Right lobe of liver (tissue), 6 donors: Measurements from ENCODE around the gene RGS12. TPM values are rescaled to one million over a fixed set of nuclear protein-coding genes. Genes with fewer than 3 reads are reported as not detected.

ENCODE experiments used
- ATAC-seq, 4 donors: fragments of 200-7000 bp; cut with Tn5 transposase; one replicate each; pipeline ENCODE4 v1.9.1; 2020; ENCODE audit warnings: mild to moderate bottlenecking in 4 of 4, moderate library complexity in 4 of 4
- DNase-seq, 3 donors: peaks; one replicate each; pipeline ENCODE4 v3.0.0-alpha.2; 2020
- H3K27ac ChIP-seq, 3 donors: fragments of 200-600 bp; one replicate each; pipeline ENCODE4 v1.8.0; 2022
- H3K27me3 ChIP-seq, 2 donors: fragments of 200-600 bp; one replicate each; pipeline ENCODE4 v1.8.0; 2022
- H3K36me3 ChIP-seq, 4 donors: fragments of 200-600 bp; sonication (generic) in 1 of 4; one replicate each; pipeline versions ENCODE4 v1.5.1 to v1.8.0; 2017 to 2022; ENCODE audit warnings: control low read depth in 1 of 4
- H3K4me1 ChIP-seq, 4 donors: fragments of 200-600 bp; sonication (generic) in 1 of 4; one replicate each; pipeline versions ENCODE4 v1.5.1 to v1.8.0; 2017 to 2022; ENCODE audit warnings: control low read depth in 1 of 4
- H3K4me3 ChIP-seq, 3 donors: fragments of 200-600 bp; one replicate each; pipeline ENCODE4 v1.8.0; 2022
- H3K9me3 ChIP-seq, 4 donors: fragments of 200-600 bp; sonication (generic) in 1 of 4; one replicate each; pipeline versions ENCODE4 v1.5.1 to v1.8.0; 2017 to 2022; ENCODE audit warnings: control low read depth in 1 of 4
- CTCF ChIP-seq, 4 donors: fragments of 200-600 bp in 3 of 4; fragments of 450-650 bp in 1 of 4; IDR thresholded peaks; one replicate each; pipeline versions ENCODE4 v1.5.1 to v1.8.0; 2016 to 2022; ENCODE audit warnings: antibody characterized with exemption in 4 of 4, mild to moderate bottlenecking in 2 of 4
- POLR2A ChIP-seq: fragments of 450-650 bp; IDR thresholded peaks from one replicate; pipeline ENCODE4 v1.6.1; 2017; ENCODE audit warnings: antibody characterized with exemption, mild to moderate bottlenecking
- WGBS: methylation state at CpG from one replicate; pipeline ENCODE4 v1.1.6; 2018; ENCODE audit warnings: low coverage, low lambda C conversion rate; ENCODE audit not compliant: insufficient coverage; ENCODE audit errors: missing lambda C conversion rate; 5-methylcytosine and 5-hydroxymethylcytosine counted together
- intact Hi-C, 2 donors: fragments of 100-400 bp; cut with DNase I; formaldehyde crosslinking; loops; one replicate each; pipeline versions ENCODE4 v1.11.2 to v1.14.1; 2022
- total RNA-seq, 6 experiments: library from RNA; depleted of rRNA in 2 of 6; stranded (reverse); fragments of >200 nt in 2 of 6; fragmentation: NEBNext Ultra II Directional in 3 of 6; extraction: Animal tissue kit (Norgen Biotek cat#: 25700) in 3 of 6; gene quantifications; one replicate each; pipeline versions ENCODE4 v1.1.0 to v1.2.4, GENCODE V29; 2016 to 2023
- donor health status: DM: no; HTN: yes; CAD: no.
- donor health status: DM: no; HTN: no; CAD: no.
- donor health status: DM: no; HTN: no; CAD: no.
- donor health status: DM: no; HTN: yes; CAD: no.
- donor health status: DM: no; HTN: yes; CAD: no.

Gene RGS12
- total RNA-seq, 6 experiments from 2014 or later = 15.0 to 29.6 (median 22.1) TPM

- H3K4me3 ChIP-seq = no peak overlapping the region
- ATAC-seq (no peak), DNase-seq (no peak)
- 36% methylated on average over 7 of the region's 8 CpGs for WGBS
- intact Hi-C loops = loop anchor here (5.0 kb wide), 2 partner anchors 100 to 105 kb away; partner anchors contain the start of gene HGFAC (in 1 of the 2)
- no peaks in the 10 kb centered on the region for H3K27me3 ChIP-seq
- TF ChIP-seq CTCF (IDR thresholded peaks at IDR 0.05) (no peak), POLR2A (no peak)
- peaks cover 0 to 12% (median 0%) of the 10 kb centered on the region in 4 donors for H3K4me1 ChIP-seq
- H3K27ac ChIP-seq = no peak overlapping the region
- no peaks in the 10 kb centered on the region for H3K36me3 ChIP-seq
- H3K9me3 ChIP-seq = no peaks in the 10 kb centered on the region
Observed at GRCh38 chr4:3342182-3342854, 49.5 kb downstream of the RGS12 start.

Other genes starting within 250 kb of the RGS12 start
- not detected for gene HTT-AS, start 218.5 kb upstream of the RGS12 start, total RNA-seq
- 10 to 100 TPM; 25.5 to 37.8 (median 30.3) TPM for gene HTT, start 218.3 kb upstream of the RGS12 start, total RNA-seq
- under 1 TPM in 5 of 6 experiments, not detected in 1; 0.46 to 0.84 (median 0.64) TPM for gene MSANTD1, start 43.9 kb upstream of the RGS12 start, total RNA-seq
- 100 to 1,000 TPM in 5 of 6 experiments, 10 to 100 TPM in 1; 73.9 to 176 (median 140) TPM for gene HGFAC, start 148.9 kb downstream of the RGS12 start, total RNA-seq
- gene DOK7, start 170.3 kb downstream of the RGS12 start, total RNA-seq = 1 to 10 TPM in 4 of 6 experiments, under 1 TPM in 2; 0.73 to 2.4 (median 1.5) TPM
- 100 to 1,000 TPM in 1 of 6 experiments, 10 to 100 TPM in 5; 63.4 to 108 (median 85.3) TPM for gene LRPAP1, start 239.4 kb downstream of the RGS12 start, total RNA-seq